ENCODE results near the gene CRBN.

- TF ChIP-seq, protein P1, sequence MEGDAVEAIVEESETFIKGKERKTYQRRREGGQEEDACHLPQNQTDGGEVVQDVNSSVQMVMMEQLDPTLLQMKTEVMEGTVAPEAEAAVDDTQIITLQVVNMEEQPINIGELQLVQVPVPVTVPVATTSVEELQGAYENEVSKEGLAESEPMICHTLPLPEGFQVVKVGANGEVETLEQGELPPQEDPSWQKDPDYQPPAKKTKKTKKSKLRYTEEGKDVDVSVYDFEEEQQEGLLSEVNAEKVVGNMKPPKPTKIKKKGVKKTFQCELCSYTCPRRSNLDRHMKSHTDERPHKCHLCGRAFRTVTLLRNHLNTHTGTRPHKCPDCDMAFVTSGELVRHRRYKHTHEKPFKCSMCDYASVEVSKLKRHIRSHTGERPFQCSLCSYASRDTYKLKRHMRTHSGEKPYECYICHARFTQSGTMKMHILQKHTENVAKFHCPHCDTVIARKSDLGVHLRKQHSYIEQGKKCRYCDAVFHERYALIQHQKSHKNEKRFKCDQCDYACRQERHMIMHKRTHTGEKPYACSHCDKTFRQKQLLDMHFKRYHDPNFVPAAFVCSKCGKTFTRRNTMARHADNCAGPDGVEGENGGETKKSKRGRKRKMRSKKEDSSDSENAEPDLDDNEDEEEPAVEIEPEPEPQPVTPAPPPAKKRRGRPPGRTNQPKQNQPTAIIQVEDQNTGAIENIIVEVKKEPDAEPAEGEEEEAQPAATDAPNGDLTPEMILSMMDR (conservative IDR thresholded peaks at IDR 0.05) = no peak
- no peak for TF ChIP-seq ZFX (IDR thresholded peaks at IDR 0.05)
Measured at GRCh38 chr3:3102751-3103150, 76.7 kb downstream of the CRBN start.
